Adrenal gland (tissue), 19 donors: ENCODE measurements around the gene DAGLB. TPM values are rescaled to one million over a fixed set of nuclear protein-coding genes. Genes with fewer than 3 reads are reported as not detected.
A peak's percentile ranks its signal among the peaks of the same experiment; 100 is the strongest.

Experiments used
- DNase-seq, 7 donors: peaks; one replicate each; pipeline ENCODE4 v3.0.0-alpha.2; 2019 to 2020
- H3K27ac ChIP-seq, 5 donors: fragments of 200-600 bp; sonication (generic) in 4 of 5; 1 replicate in 3 of 5; 2 replicates in 2 of 5; pipeline versions ENCODE4 v1.5.1 to v1.8.0; 2016 to 2020; ENCODE audit warnings: mild to moderate bottlenecking in 1 of 5
- H3K27me3 ChIP-seq: fragments of 200-600 bp; 2 replicates; pipeline ENCODE4 v1.8.0; 2021
- H3K36me3 ChIP-seq, 2 donors: fragments of 200-600 bp; replicated peaks in 1 of 2; 1 replicate in 1 of 2; 2 replicates in 1 of 2; pipeline versions ENCODE4 v1.5.1 to v1.8.0; 2018 to 2022
- H3K4me1 ChIP-seq, 2 donors: fragments of 200-600 bp; replicated peaks in 1 of 2; 1 replicate in 1 of 2; 2 replicates in 1 of 2; pipeline versions ENCODE4 v1.5.1 to v1.8.0; 2018 to 2021
- H3K4me3 ChIP-seq, 4 donors: fragments of 200-600 bp; sonication (generic) in 3 of 4; one replicate each; pipeline ENCODE4 v1.5.1; 2016 to 2018
- H3K9me3 ChIP-seq, 3 donors: fragments of 200-600 bp; sonication (generic) in 1 of 3; replicated peaks in 1 of 3; 1 replicate in 2 of 3; 2 replicates in 1 of 3; pipeline versions ENCODE4 v1.5.1 to v1.8.0; 2016 to 2021
- POLR2A ChIP-seq, 2 donors: fragments of 450-650 bp; IDR thresholded peaks; one replicate each; pipeline ENCODE4 v1.6.1; 2017; ENCODE audit warnings: antibody characterized with exemption in 2 of 2, mild to moderate bottlenecking in 2 of 2, moderate library complexity in 1 of 2
- WGBS, 4 donors: extraction: QIAGEN DNeasy Blood & Tissue Kit in 2 of 4; methylation state at CpG; one replicate each; pipeline versions ENCODE4 v1.1.5 to v1.1.7; 2013 to 2017; 5-methylcytosine and 5-hydroxymethylcytosine counted together
- intact Hi-C, 2 donors: fragments of 100-400 bp; cut with DNase I; formaldehyde crosslinking; loops; one replicate each; pipeline versions ENCODE4 v1.14.1 to v1.15.0; 2022 to 2023
- long read RNA-seq, 10 donors: library from polyadenylated mRNA in 3 of 10; unstranded in 2 of 10; stranded (forward) in 1 of 10; transcript quantifications; one replicate each; pipeline ENCODE4 v2.0.0 and lab custom pipeline, GENCODE V29; 2021 to 2026
- polyA plus RNA-seq, 3 donors: library from polyadenylated mRNA; stranded (reverse); fragments of 200-250 nt in 2 of 3; fragments of 350-450 nt in 1 of 3; fragmentation: Illumina TruSeq in 1 of 3; extraction: RNeasy Lipid Tissue Mini Kit (QIAGEN cat#74804) in 1 of 3; gene quantifications; one replicate each; pipeline ENCODE4 v1.2.3, GENCODE V29; 2013 to 2014
- total RNA-seq, 9 donors: library from RNA; depleted of rRNA in 4 of 9; stranded (reverse); fragments of >200 nt in 4 of 9; fragments of 120-200 nt in 1 of 9; fragmentation: NEBNext Ultra II Directional in 1 of 9; extraction: Animal tissue kit (Norgen Biotek cat#: 25700) in 1 of 9; gene quantifications; one replicate each; pipeline versions ENCODE4 v1.1.0 to v1.2.4, GENCODE V29; 2013 to 2023
- TF ChIP-seq, protein P1 (sequence below), 6 experiments: fragments of 450-650 bp in 4 of 6; fragments of 200-600 bp in 2 of 6; sonication (generic) in 1 of 6; IDR thresholded peaks; 1 replicate in 5 of 6; 2 replicates in 1 of 6; pipeline versions ENCODE4 v1.5.1 to v1.8.0; 2016 to 2021; ENCODE audit warnings: antibody characterized with exemption in 6 of 6, mild to moderate bottlenecking in 2 of 6, moderate library complexity in 1 of 6
- donor health status: healthy with polysubstance abuse.
- donor health status: Bipolar disorder and iron deficiency.
- donor health status: DM: yes; HTN: yes; CAD: no.
- donor health status: DM: no; HTN: no; CAD: no.
- donor health status: DM: no; HTN: no; CAD: no.
- donor health status: DM: yes; HTN: yes; CAD: no.

DAGLB gene, protein sequence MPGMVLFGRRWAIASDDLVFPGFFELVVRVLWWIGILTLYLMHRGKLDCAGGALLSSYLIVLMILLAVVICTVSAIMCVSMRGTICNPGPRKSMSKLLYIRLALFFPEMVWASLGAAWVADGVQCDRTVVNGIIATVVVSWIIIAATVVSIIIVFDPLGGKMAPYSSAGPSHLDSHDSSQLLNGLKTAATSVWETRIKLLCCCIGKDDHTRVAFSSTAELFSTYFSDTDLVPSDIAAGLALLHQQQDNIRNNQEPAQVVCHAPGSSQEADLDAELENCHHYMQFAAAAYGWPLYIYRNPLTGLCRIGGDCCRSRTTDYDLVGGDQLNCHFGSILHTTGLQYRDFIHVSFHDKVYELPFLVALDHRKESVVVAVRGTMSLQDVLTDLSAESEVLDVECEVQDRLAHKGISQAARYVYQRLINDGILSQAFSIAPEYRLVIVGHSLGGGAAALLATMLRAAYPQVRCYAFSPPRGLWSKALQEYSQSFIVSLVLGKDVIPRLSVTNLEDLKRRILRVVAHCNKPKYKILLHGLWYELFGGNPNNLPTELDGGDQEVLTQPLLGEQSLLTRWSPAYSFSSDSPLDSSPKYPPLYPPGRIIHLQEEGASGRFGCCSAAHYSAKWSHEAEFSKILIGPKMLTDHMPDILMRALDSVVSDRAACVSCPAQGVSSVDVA
- total RNA-seq (10 to 100 TPM; 23.2 to 56.7 (median 45.0) TPM), polyA plus RNA-seq (10 to 100 TPM; 19.8 to 32.4 (median 28.3) TPM)
- long read RNA-seq, donor 1, transcript DAGLB-201 (15 exons, 2,897 nt): major isoform, 10 of 15 reads
- long read RNA-seq, donor 1, partial matches to known transcripts: 5 of 15 reads
- long read RNA-seq, donor 1, other reads (novel, unspliced or antisense): 0 of 15 reads
- long read RNA-seq, donor 2, partial matches to known transcripts: 0 of 3 reads
- long read RNA-seq, donor 2, other reads (novel, unspliced or antisense): 0 of 3 reads
- long read RNA-seq, donor 3, partial matches to known transcripts: 5 of 7 reads
- long read RNA-seq, donor 3, other reads (novel, unspliced or antisense): 0 of 7 reads
- long read RNA-seq, donor 4, transcript DAGLB-201 (15 exons, 2,897 nt): major isoform, 8 of 12 reads
- long read RNA-seq, donor 4, partial matches to known transcripts: 3 of 12 reads
- long read RNA-seq, donor 4, other reads (novel, unspliced or antisense): 1 of 12 reads
- long read RNA-seq, donor 5, transcript DAGLB-201 (15 exons, 2,897 nt): major isoform, 50 of 70 reads
- long read RNA-seq, donor 5, partial matches to known transcripts: 5 of 70 reads
- long read RNA-seq, donor 5, other reads (novel, unspliced or antisense): 14 of 70 reads
- long read RNA-seq, donor 6, transcript DAGLB-201 (15 exons, 2,897 nt): major isoform, 6 of 10 reads
- long read RNA-seq, donor 6, partial matches to known transcripts: 3 of 10 reads
- long read RNA-seq, donor 6, other reads (novel, unspliced or antisense): 1 of 10 reads
- long read RNA-seq, donor 7: 0 reads
- long read RNA-seq, donor 8, transcript DAGLB-201 (15 exons, 2,897 nt): major isoform, 5 of 6 reads
- long read RNA-seq, donor 8, partial matches to known transcripts: 0 of 6 reads
- long read RNA-seq, donor 8, other reads (novel, unspliced or antisense): 0 of 6 reads
- long read RNA-seq, donor 9, partial matches to known transcripts: 0 of 3 reads
- long read RNA-seq, donor 9, other reads (novel, unspliced or antisense): 0 of 3 reads
- long read RNA-seq, donor 10, partial matches to known transcripts: 0 of 2 reads
- long read RNA-seq, donor 10, other reads (novel, unspliced or antisense): 0 of 2 reads

DNA sequence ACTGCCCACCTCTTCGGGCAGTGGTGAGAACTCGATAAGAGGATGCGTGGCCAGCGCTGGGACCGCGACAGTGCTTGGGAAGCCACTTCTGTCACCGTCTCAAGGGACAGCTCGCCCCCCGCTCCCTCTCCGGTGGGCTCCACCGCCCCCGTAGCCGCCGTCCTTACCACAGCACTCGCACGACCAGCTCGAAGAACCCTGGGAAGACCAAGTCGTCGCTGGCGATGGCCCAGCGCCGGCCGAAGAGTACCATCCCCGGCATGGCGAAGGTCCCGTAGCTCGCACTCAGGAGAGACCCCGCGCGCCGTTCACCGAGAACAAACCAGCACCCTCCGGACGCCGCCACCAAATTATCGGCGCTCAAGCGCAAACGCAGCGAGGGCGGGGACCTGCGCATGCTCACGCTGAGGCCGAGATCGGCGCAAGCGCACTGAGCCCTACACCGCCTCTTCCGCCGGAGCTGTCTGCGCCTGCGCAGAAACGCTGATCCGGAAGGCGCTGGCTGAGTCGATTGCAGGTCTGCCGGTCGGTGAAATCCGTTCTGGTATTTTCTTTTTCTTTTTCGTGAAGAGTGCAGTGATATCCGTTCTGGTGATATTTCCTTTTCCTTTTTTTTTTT lies at the start of gene DAGLB:
DAGLB (minus strand) TSS at position 374 of the 619 bp plus-strand sequence; CDS start at position 262, 112 bp downstream.
- H3K4me1 ChIP-seq: peaks cover 10 to 22% of the 10 kb centered on the region in 2 donors
- H3K4me3 ChIP-seq: peak within 1 kb of the TSS; percentile 46 to 83 (median 74)
- peak within 1 kb of the TSS; percentile 90 to 94 (median 91) for H3K27ac ChIP-seq
- DNase-seq: peak; percentile 91 to 96 (median 93)
- TF ChIP-seq, protein P1, sequence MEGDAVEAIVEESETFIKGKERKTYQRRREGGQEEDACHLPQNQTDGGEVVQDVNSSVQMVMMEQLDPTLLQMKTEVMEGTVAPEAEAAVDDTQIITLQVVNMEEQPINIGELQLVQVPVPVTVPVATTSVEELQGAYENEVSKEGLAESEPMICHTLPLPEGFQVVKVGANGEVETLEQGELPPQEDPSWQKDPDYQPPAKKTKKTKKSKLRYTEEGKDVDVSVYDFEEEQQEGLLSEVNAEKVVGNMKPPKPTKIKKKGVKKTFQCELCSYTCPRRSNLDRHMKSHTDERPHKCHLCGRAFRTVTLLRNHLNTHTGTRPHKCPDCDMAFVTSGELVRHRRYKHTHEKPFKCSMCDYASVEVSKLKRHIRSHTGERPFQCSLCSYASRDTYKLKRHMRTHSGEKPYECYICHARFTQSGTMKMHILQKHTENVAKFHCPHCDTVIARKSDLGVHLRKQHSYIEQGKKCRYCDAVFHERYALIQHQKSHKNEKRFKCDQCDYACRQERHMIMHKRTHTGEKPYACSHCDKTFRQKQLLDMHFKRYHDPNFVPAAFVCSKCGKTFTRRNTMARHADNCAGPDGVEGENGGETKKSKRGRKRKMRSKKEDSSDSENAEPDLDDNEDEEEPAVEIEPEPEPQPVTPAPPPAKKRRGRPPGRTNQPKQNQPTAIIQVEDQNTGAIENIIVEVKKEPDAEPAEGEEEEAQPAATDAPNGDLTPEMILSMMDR (IDR thresholded peaks at IDR 0.05): peak in 1 of 6 experiments; percentile 12
- peak; percentile 72 to 89 for TF ChIP-seq POLR2A (IDR thresholded peaks at IDR 0.05)
- WGBS, 4 donors: 0 to 2% (median 1%) methylated on average over 29 to 61 of the region's 61 CpGs
- peaks cover 0 to 19% of the 10 kb centered on the region in 2 donors for H3K36me3 ChIP-seq
- intact Hi-C loops: no loop called here
- no peaks in the 10 kb centered on the region for H3K27me3 ChIP-seq
- H3K9me3 ChIP-seq: no peaks in the 10 kb centered on the region

DNA sequence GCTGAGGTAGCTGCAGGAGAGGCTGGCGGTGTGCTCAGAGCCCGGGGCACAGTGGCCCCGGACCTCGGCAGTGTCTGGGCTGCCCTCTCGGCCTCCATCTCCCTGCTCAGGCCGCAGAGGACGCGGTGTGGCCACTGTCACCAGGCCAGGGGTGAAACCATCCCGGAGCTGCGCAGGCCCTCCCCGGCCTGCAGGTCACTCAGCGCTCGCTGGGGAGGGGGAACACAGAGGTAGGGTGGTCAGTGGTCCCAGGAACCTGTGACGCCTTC lies 49.8 kb upstream of the DAGLB start:
- no peak for DNase-seq
- no peak for TF ChIP-seq POLR2A (IDR thresholded peaks at IDR 0.05)
- TF ChIP-seq, protein P1 (IDR thresholded peaks at IDR 0.05): no peak
- Histone ChIP-seq H3K4me1 (no peaks in the 10 kb centered on the region), H3K36me3 (no peaks in the 10 kb centered on the region), H3K27me3 (no peaks in the 10 kb centered on the region), H3K9me3 (no peaks in the 10 kb centered on the region), H3K4me3 (no peak overlapping the region), H3K27ac (no peak overlapping the region)
- intact Hi-C loops: no loop called here
- 76 to 94% (median 93%) methylated on average over 5 to 14 of the region's 14 CpGs; no CpG with 5 or more reads in 1 of the 4 donors for WGBS, 4 donors

DNA sequence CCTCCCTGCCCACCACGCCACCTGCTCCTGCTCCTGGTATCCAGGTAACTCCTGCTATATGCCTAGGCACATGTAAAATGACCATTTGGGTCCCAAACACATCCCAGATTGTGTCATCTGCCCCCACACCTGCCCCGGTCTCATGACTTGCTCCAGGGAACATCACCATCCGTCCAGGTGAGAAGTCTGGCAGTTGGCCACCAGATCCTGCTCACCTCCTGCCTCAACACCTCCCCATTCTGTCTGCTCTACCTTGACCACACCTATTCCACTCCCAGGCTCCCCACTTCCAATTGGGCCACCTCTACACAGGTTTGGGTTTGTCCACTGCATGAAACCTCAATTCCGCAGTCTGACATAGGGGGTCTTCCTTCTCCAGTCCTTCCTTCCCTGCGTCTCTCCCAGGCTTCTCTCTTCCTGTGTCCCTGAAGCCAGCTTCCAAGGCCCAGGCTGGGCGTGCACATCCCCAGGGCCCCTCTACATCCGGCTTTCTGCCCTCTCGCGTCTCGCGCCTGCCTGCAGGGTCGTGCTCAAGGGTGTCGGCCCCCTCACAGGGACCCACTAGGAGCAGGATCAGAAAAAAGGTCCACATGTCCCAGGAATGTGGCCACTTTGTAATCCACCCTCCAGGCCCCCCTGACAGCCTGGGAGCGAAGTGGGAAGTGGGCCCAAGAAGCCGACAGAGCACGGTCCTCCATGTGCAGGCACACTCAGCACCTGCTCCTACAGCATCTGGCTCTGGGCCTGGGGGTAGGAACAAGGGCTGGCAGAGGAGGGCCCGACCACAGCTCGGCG lies 49.3 kb upstream of the DAGLB start:
- Histone ChIP-seq H3K4me1 (no peaks in the 10 kb centered on the region), H3K27ac (no peak overlapping the region), H3K9me3 (no peaks in the 10 kb centered on the region), H3K36me3 (no peaks in the 10 kb centered on the region), H3K27me3 (no peaks in the 10 kb centered on the region), H3K4me3 (no peak overlapping the region)
- no peak for DNase-seq
- TF ChIP-seq, protein P1 (IDR thresholded peaks at IDR 0.05): no peak
- TF ChIP-seq POLR2A (IDR thresholded peaks at IDR 0.05): no peak
- intact Hi-C loops: no loop called here
- WGBS, 4 donors: 69 to 86% (median 76%) methylated on average over 14 to 19 of the region's 19 CpGs
